Suprapubic skin (tissue), 4 donors: Measurements from ENCODE around the gene COL1A1. TPM values are rescaled to one million over a fixed set of nuclear protein-coding genes. Genes with fewer than 3 reads are reported as not detected.

Experiments used
- DNase-seq, 2 donors: peaks; one replicate each; pipeline ENCODE4 v3.0.0-alpha.2; 2019; ENCODE audit warnings: low spot score in 2 of 2
- H3K27ac ChIP-seq: fragments of 200-600 bp; sonication (generic); one replicate; pipeline ENCODE4 v1.5.1; 2019
- H3K27me3 ChIP-seq: fragments of 200-600 bp; sonication (generic); one replicate; pipeline ENCODE4 v1.5.1; 2019
- H3K36me3 ChIP-seq: fragments of 200-600 bp; sonication (generic); one replicate; pipeline ENCODE4 v1.5.1; 2019
- H3K4me1 ChIP-seq: fragments of 200-600 bp; sonication (generic); one replicate; pipeline ENCODE4 v1.5.1; 2019
- H3K4me3 ChIP-seq: fragments of 200-600 bp; sonication (generic); one replicate; pipeline ENCODE4 v1.5.1; 2019; ENCODE audit warnings: mild to moderate bottlenecking
- H3K9me3 ChIP-seq: fragments of 200-600 bp; sonication (generic); one replicate; pipeline ENCODE4 v1.5.1; 2019
- EP300 ChIP-seq: sonication (generic); formaldehyde crosslinking; IDR thresholded peaks from one replicate; pipeline ENCODE4 v1.6.1; 2017; ENCODE audit warnings: antibody characterized with exemption
- POLR2A ChIP-seq, 2 donors: fragments of 450-650 bp; IDR thresholded peaks; one replicate each; pipeline ENCODE4 v1.6.1; 2017; ENCODE audit warnings: antibody characterized with exemption in 2 of 2, mild to moderate bottlenecking in 2 of 2, moderate library complexity in 2 of 2
- POLR2AphosphoS5 ChIP-seq, 3 donors: sonication (generic); formaldehyde crosslinking; IDR thresholded peaks; one replicate each; pipeline ENCODE4 v1.6.1; 2017; ENCODE audit warnings: antibody characterized with exemption in 3 of 3
- WGBS: methylation state at CpG from one replicate; pipeline ENCODE4 v1.1.5; 2018; 5-methylcytosine and 5-hydroxymethylcytosine counted together
- total RNA-seq, 4 donors: library from RNA; depleted of rRNA; stranded (reverse); fragments of >200 nt; gene quantifications; one replicate each; pipeline ENCODE4 v1.1.0, GENCODE V29; 2016
- TF ChIP-seq, protein P1 (sequence below), 2 donors: fragments of 200-600 bp in 1 of 2; fragments of 450-650 bp in 1 of 2; sonication (generic) in 1 of 2; IDR thresholded peaks; one replicate each; pipeline ENCODE4 v1.5.1; 2016 to 2019; ENCODE audit warnings: antibody characterized with exemption in 2 of 2, mild to moderate bottlenecking in 1 of 2, moderate library complexity in 1 of 2

The COL1A1 gene
- total RNA-seq, 4 donors from 2014 or later: 19.2 to 56.8 (median 33.1) TPM

DNA sequence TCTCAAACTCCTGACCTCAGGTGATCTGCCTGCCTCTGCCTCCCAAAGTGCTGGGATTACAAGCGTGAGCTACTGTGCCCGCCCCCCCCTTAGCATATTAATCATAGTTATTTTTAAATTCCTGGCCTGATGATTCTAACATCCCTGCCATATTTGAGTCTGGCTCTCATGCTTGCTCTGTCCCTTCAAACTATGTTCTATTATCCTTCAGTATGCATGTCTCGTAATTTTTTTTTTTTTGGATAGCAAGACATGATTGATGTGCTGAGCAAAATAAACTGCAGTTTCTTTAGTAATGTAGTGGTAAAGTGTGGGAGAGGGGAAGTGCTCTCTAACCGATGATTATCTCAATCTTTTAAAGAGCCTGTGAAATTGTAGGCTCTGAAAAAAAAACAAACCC is 38.5 kb upstream of the COL1A1 start:
- Histone ChIP-seq H3K27ac (no peak overlapping the region), H3K27me3 (no peaks in the 10 kb centered on the region), H3K4me1 (peaks cover 7% of the 10 kb centered on the region), H3K4me3 (no peak overlapping the region), H3K36me3 (no peaks in the 10 kb centered on the region), H3K9me3 (no peaks in the 10 kb centered on the region)
- WGBS: 44% methylated on average over 4 of the region's 4 CpGs
- TF ChIP-seq EP300 (no peak), POLR2AphosphoS5 (IDR thresholded peaks at IDR 0.05) (no peak), POLR2A (IDR thresholded peaks at IDR 0.05) (no peak)
- TF ChIP-seq, protein P1, sequence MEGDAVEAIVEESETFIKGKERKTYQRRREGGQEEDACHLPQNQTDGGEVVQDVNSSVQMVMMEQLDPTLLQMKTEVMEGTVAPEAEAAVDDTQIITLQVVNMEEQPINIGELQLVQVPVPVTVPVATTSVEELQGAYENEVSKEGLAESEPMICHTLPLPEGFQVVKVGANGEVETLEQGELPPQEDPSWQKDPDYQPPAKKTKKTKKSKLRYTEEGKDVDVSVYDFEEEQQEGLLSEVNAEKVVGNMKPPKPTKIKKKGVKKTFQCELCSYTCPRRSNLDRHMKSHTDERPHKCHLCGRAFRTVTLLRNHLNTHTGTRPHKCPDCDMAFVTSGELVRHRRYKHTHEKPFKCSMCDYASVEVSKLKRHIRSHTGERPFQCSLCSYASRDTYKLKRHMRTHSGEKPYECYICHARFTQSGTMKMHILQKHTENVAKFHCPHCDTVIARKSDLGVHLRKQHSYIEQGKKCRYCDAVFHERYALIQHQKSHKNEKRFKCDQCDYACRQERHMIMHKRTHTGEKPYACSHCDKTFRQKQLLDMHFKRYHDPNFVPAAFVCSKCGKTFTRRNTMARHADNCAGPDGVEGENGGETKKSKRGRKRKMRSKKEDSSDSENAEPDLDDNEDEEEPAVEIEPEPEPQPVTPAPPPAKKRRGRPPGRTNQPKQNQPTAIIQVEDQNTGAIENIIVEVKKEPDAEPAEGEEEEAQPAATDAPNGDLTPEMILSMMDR (IDR thresholded peaks at IDR 0.05): no peak
- no peak for DNase-seq

DNA sequence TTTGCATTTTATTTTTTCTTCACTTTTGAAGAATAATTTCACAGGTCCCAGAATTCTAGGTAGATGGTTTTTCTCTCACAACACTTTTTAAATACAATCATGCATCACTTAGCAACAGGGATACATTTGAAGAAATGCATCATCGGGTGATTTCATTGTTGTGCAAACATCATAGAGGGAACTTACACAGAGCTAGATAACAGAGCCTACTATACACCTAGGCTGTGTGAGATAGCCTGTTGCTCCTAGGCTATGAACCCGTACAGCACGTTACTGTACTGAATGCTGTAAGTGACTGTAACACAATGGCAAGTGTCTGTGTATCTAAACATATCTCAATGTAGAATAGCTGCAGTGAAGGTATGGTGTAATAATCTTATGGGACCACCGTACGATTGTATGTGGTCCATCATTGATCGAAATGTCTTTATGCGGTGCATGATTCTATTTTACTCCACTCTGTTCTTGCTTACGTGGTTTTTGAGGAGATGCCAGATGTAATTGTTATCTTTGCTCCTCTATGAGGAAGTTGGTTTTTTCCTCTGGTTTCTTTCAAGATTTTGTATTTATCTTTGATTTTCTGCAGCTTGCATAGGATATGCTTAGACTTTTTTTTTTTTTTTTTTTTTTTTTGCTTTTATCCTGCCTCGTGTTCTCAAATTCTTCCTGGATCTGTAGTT is 37.3 kb upstream of the COL1A1 start:
- Histone ChIP-seq H3K4me1 (peaks cover 7% of the 10 kb centered on the region), H3K9me3 (no peaks in the 10 kb centered on the region), H3K27me3 (no peaks in the 10 kb centered on the region), H3K4me3 (no peak overlapping the region), H3K27ac (no peak overlapping the region), H3K36me3 (no peaks in the 10 kb centered on the region)
- 57% methylated on average over 9 of the region's 9 CpGs for WGBS
- TF ChIP-seq, protein P1 (IDR thresholded peaks at IDR 0.05): no peak
- no peak for TF ChIP-seq EP300
- TF ChIP-seq POLR2AphosphoS5 (IDR thresholded peaks at IDR 0.05): no peak
- TF ChIP-seq POLR2A (IDR thresholded peaks at IDR 0.05): no peak
- no peak for DNase-seq

DNA sequence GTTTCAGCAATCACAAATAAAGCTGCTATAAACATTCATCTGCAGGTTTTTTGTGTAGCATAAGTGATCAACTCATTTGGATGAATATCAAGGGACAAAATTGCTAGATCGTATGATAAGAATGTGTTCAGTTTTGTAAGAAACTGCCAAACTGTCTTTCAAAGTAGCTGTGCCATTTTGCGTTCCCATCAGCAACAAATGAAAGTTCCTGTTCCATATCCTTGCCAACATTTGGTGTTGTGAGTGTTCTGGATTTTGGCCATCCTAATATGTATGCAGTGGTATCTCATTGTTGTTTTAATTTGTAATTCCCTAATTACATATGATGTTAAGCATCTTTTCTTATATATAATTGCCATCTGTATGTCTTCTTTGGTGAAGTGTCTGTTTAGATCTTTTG is 36.5 kb upstream of the COL1A1 start:
- TF ChIP-seq POLR2AphosphoS5 (IDR thresholded peaks at IDR 0.05) (no peak), POLR2A (IDR thresholded peaks at IDR 0.05) (no peak), EP300 (no peak)
- TF ChIP-seq, protein P1 (IDR thresholded peaks at IDR 0.05): no peak
- no peaks in the 10 kb centered on the region for H3K36me3 ChIP-seq
- H3K4me3 ChIP-seq: no peak overlapping the region
- WGBS: 18% methylated on average over 2 of the region's 2 CpGs
- H3K27me3 ChIP-seq: no peaks in the 10 kb centered on the region
- H3K4me1 ChIP-seq: peaks cover 7% of the 10 kb centered on the region
- no peaks in the 10 kb centered on the region for H3K9me3 ChIP-seq
- H3K27ac ChIP-seq: no peak overlapping the region
- no peak for DNase-seq

DNA sequence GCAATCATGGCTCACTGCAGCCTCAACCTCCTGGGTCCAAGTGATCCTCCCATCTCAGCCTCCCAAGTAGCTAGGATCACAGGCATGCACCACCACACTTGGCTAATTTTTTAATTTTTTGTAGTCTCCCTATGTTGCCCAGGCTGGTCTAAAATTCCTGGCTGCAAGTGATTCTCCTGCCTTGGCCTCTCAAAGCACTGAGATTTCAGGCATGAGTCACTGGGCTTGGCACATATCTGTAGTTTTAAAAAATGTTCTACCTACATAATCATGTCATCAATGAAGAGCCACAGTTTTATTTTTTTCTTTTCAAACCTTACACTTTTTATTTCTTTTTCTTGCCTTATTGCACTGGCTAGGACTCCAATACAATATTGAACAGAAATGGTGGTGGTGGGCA is 33.1 kb upstream of the COL1A1 start:
- no peak overlapping the region for H3K4me3 ChIP-seq
- no peaks in the 10 kb centered on the region for H3K36me3 ChIP-seq
- peaks cover 7% of the 10 kb centered on the region for H3K4me1 ChIP-seq
- DNase-seq: no peak
- no peaks in the 10 kb centered on the region for H3K9me3 ChIP-seq
- H3K27ac ChIP-seq: no peak overlapping the region
- no peaks in the 10 kb centered on the region for H3K27me3 ChIP-seq
- TF ChIP-seq, protein P1 (IDR thresholded peaks at IDR 0.05): no peak
- TF ChIP-seq POLR2A (IDR thresholded peaks at IDR 0.05) (no peak), POLR2AphosphoS5 (IDR thresholded peaks at IDR 0.05) (no peak), EP300 (no peak)

DNA sequence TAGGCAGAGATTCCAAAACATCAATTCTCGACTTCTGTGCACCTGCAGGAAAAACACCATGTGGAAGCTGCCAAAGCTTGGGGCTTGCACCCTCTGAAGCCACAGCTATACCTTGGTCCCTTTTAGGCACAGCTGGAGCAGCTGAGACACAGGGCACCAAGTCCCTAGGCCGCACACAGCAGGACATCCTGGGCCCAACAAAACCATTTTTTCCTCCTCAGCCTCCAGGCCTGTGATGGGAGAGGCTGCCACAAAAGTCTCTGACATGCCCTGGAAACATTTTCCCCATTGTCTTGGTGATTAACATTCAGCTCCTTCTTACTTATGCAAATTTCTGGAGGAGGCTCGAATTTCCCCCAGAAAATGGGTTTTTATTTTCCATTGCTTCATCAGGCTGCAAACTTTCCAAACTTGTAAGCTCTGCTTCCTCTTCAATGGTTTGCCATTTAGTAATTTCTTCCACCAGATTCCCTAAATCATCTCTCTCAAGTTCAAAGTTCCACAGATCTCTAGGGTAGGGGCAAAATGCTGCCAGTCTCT is 24.3 kb upstream of the COL1A1 start:
- Histone ChIP-seq H3K4me1 (peaks cover 24% of the 10 kb centered on the region), H3K9me3 (no peaks in the 10 kb centered on the region), H3K36me3 (no peaks in the 10 kb centered on the region), H3K27me3 (no peaks in the 10 kb centered on the region), H3K27ac (no peak overlapping the region), H3K4me3 (no peak overlapping the region)
- 73% methylated on average over 3 of the region's 3 CpGs for WGBS
- no peak for TF ChIP-seq POLR2A (IDR thresholded peaks at IDR 0.05)
- no peak for DNase-seq
